Fibroblast of lung (primary cell): ENCODE data around the gene DNAH14.

Experiments used
- CTCF ChIP-seq, 2 donors: IDR thresholded peaks in 1 of 2; conservative IDR thresholded peaks in 1 of 2; 1 replicate in 1 of 2; 2 replicates in 1 of 2; pipeline ENCODE4 v1.5.1; 2011 to 2012; ENCODE audit warnings: low read length in 2 of 2, control low read depth in 1 of 2, inconsistent platforms in 1 of 2, low read depth in 1 of 2, mild to moderate bottlenecking in 1 of 2
- EZH2 ChIP-seq: IDR thresholded peaks from 2 replicates; pipeline ENCODE4 v1.5.1; 2012; ENCODE audit warnings: low read length, control low read depth, mild to moderate bottlenecking; ENCODE audit errors: missing control alignments

- TF ChIP-seq CTCF (conservative IDR thresholded peaks at IDR 0.05 in 1 of 2, IDR thresholded peaks at IDR 0.05 in 1 of 2; ENCODE audit: low read depth in 1 of 2, low read length in 2 of 2) (no peak), EZH2 (no peak)
Observed at GRCh38 chr1:224883091-224883490, 46.4 kb upstream of the DNAH14 start.
